Stomach smooth muscle (tissue), 2 donors: Measurements from ENCODE around the gene ZBTB22.
A peak's percentile ranks its signal among the peaks of the same experiment; 100 is the strongest.

ENCODE experiments used
- H3K27ac ChIP-seq: one replicate; pipeline ENCODE4 v1.7.0; 2013; ENCODE audit warnings: mild to moderate bottlenecking, low read length, inconsistent platforms
- H3K27me3 ChIP-seq, 2 donors: one replicate each; pipeline ENCODE4 v1.7.0; 2013; ENCODE audit warnings: low read length in 2 of 2; ENCODE audit not compliant: insufficient read depth in 2 of 2, control insufficient read depth in 1 of 2
- H3K36me3 ChIP-seq, 2 donors: one replicate each; pipeline ENCODE4 v1.7.0; 2013; ENCODE audit warnings: low read length in 2 of 2; ENCODE audit not compliant: control insufficient read depth in 2 of 2, insufficient read depth in 2 of 2
- H3K4me1 ChIP-seq: one replicate; pipeline ENCODE4 v1.7.0; 2013; ENCODE audit warnings: low read length; ENCODE audit not compliant: control insufficient read depth, insufficient read depth
- H3K4me3 ChIP-seq, 2 donors: one replicate each; pipeline ENCODE4 v1.7.0; 2013; ENCODE audit warnings: low read length in 2 of 2
- H3K9ac ChIP-seq, 2 donors: one replicate each; pipeline ENCODE4 v1.7.0; 2013; ENCODE audit warnings: low read length in 2 of 2, mild to moderate bottlenecking in 1 of 2
- H3K9me3 ChIP-seq, 2 donors: one replicate each; pipeline ENCODE4 v1.7.0; 2013; ENCODE audit warnings: low read length in 2 of 2; ENCODE audit not compliant: control insufficient read depth in 2 of 2
- donor health status: healthy.
- donor health status: Pancreatic carcinoma.

Gene ZBTB22

DNA sequence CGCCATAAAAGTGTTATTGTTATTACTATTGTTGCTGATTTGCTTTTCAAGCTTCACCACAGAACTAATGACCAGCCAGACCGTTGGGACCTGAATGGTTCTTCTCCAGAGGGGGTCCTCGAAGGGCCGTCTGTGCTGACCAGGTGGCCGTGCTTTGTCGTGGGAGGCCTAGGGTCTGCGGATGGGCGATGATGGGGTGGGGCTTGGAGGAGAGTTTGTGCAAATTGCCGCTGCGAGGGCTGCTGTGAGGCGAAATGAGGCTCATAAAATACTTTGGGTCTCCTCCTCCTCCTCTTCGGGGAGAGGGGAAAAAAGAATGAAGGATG is 6.0 kb upstream of the ZBTB22 start:
- peak overlapping the region; percentile 82 to 90 for H3K4me3 ChIP-seq

DNA sequence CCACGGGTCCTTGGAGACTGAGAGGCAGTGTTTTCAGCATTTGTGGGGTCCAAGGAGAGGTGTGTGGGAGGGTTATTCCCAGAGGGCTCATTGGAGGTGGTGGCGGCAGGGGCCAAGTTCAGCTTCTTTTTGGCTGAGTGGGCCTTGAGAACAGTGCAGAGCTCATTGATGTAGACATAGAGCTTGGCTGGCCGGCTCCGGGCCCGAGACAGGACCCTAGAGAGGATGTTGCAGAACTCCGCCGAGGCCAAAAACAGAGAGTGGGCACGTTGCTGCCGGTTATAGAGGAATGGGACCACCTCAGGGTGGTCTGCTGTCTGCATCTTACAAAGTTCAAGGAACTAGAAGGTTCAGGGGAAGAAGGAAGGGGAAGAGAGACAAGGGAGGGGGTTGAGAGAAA is 3.7 kb upstream of the ZBTB22 start:
- H3K36me3 ChIP-seq: peaks cover 21 to 25% of the 10 kb centered on the region in 2 donors
- H3K4me3 ChIP-seq: peak overlapping the region in 1 of 2 donors; percentile 90
- H3K4me1 ChIP-seq: peaks cover 52% of the 10 kb centered on the region
- no peak overlapping the region for H3K27ac ChIP-seq
- H3K9me3 ChIP-seq: no peaks in the 10 kb centered on the region
- H3K27me3 ChIP-seq: no peaks in the 10 kb centered on the region
- H3K9ac ChIP-seq: no peak overlapping the region

More for the DNA sequence above, 6.0 kb upstream of the ZBTB22 start:
- Histone ChIP-seq H3K27ac (peak overlapping the region; percentile 82), H3K27me3 (no peaks in the 10 kb centered on the region), H3K4me1 (peaks cover 38% of the 10 kb centered on the region), H3K9ac (peak overlapping the region; percentile 85 to 92), H3K9me3 (no peaks in the 10 kb centered on the region), H3K36me3 (peaks cover 21 to 24% of the 10 kb centered on the region in 2 donors)

DNA sequence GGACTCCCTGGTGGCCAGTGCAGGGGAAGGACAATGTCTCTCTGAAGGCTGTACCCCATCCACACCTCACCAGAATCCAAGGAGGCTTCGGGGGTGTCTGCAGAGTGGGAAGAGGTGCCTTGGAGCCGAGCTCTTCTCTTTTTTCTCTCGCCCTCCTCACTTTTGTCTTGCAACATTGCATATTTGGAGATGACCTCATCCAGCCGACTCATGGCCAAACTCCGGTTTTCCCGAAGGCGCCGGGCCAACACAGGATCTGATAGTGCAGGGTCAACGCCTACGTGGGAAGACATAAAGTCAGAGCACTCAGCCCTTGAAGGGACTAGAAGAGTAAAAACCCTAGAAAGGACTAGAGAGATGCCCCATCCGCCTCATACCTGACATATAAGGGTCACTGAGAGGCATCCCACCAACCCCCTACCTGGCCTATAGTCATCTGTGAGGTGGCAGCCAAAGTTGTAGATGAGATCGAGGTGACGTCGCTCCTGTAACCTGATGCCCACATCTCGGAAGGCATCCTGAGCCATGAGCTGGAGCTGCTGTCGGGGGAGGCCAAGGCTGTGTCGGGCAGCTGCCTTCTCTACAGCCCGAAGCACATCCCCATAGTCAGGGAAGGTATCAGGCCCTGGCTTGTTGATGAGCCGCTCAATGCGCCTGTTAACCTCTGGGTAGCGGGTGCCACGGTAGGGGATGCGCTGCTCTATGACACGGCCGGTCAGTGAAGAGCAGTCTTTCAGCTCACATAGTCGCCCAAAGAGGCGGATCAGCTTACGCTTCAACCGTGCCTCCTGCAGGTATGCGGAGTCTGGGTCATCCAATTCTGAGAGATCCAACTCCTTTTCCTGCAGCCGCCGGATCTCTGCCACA is 3.0 kb upstream of the ZBTB22 start:
- H3K4me3 ChIP-seq: no peak overlapping the region
- peak overlapping the region in 1 of 2 donors; percentile 58 for H3K9ac ChIP-seq
- no peaks in the 10 kb centered on the region for H3K9me3 ChIP-seq
- peaks cover 21 to 25% of the 10 kb centered on the region in 2 donors for H3K36me3 ChIP-seq
- no peaks in the 10 kb centered on the region for H3K27me3 ChIP-seq
- H3K27ac ChIP-seq: peak overlapping the region; percentile 41
- H3K4me1 ChIP-seq: peaks cover 53% of the 10 kb centered on the region

DNA sequence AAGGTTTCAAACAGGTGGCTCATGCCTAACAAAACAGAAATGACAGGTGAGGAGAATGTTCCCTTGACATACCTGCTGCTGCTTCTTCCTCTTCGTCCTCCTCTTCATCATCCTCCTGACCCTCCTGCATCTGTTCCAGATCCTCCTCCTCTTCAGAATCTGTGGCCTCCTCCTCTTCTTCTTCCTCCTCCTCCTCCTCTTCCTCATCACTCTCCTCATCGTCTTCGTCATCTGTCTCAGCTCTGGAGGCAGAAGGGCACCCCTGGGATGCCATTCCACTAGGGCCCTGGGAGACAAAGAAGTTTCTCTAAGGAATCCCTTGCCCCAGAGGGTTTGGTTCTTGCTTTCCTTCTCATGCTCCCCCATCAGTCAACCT is 2.4 kb upstream of the ZBTB22 start:
- no peak overlapping the region for H3K9ac ChIP-seq
- H3K36me3 ChIP-seq: peaks cover 21 to 25% of the 10 kb centered on the region in 2 donors
- peaks cover 59% of the 10 kb centered on the region for H3K4me1 ChIP-seq
- no peaks in the 10 kb centered on the region for H3K27me3 ChIP-seq
- H3K9me3 ChIP-seq: no peaks in the 10 kb centered on the region
- H3K27ac ChIP-seq: peak overlapping the region; percentile 41
- no peak overlapping the region for H3K4me3 ChIP-seq

DNA sequence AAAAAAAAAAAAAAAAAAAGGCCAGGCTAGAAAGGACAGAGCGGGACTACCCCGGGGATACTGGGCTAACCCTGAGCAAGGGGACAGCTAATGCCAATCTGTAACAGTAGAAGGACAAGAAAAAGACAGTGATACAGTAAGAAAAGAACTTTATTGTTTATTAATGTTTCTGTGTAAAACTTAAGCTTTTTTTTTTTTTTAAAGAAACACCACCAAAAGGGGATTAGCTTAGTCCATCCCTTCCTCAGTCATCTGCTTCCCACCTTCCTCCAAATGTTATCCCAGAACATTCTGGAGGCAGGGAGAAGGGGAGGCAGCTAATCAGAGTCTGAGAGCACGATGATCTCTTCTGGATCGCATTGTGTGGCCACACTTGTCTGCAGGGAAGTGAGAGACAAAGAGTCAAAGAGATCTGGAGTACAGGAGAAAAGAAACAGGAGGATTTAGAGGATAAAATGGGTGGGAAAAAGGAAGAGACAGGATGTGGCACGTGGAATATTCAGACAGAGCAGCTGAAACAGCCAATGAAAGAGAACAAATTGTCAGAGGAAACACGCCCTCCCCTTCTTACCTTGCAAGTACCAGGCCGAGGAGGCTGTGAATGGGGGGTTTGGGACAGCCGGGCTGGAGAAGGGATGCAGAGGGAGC is 1.0 kb upstream of the ZBTB22 start:
- Histone ChIP-seq H3K36me3 (peaks cover 21 to 25% of the 10 kb centered on the region in 2 donors), H3K4me3 (peak overlapping the region; percentile 83)

DNA sequence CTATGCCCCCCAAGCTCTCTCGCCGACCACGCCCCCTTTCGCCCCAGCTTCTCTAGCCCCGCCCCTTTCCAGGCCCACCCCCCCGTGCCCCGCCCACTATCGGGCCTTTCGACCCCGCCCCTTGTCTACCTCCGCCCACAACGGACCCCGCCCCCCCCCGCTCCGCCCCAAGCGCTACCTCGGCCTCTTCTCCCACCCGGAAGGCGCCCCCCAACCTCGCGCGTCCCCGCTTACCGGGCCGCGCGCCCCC is 200 bp downstream of the ZBTB22 start:
- Histone ChIP-seq H3K4me1 (peaks cover 64% of the 10 kb centered on the region), H3K4me3 (peak overlapping the region; percentile 54 to 60), H3K27ac (peak overlapping the region; percentile 81), H3K36me3 (peaks cover 21 to 25% of the 10 kb centered on the region in 2 donors), H3K27me3 (no peaks in the 10 kb centered on the region), H3K9me3 (no peaks in the 10 kb centered on the region), H3K9ac (no peak overlapping the region)

More for the DNA sequence above, 1.0 kb upstream of the ZBTB22 start:
- Histone ChIP-seq H3K27ac (peak overlapping the region; percentile 81), H3K27me3 (no peaks in the 10 kb centered on the region), H3K9ac (peak overlapping the region in 1 of 2 donors; percentile 73), H3K4me1 (peaks cover 60% of the 10 kb centered on the region), H3K9me3 (no peaks in the 10 kb centered on the region)

DNA sequence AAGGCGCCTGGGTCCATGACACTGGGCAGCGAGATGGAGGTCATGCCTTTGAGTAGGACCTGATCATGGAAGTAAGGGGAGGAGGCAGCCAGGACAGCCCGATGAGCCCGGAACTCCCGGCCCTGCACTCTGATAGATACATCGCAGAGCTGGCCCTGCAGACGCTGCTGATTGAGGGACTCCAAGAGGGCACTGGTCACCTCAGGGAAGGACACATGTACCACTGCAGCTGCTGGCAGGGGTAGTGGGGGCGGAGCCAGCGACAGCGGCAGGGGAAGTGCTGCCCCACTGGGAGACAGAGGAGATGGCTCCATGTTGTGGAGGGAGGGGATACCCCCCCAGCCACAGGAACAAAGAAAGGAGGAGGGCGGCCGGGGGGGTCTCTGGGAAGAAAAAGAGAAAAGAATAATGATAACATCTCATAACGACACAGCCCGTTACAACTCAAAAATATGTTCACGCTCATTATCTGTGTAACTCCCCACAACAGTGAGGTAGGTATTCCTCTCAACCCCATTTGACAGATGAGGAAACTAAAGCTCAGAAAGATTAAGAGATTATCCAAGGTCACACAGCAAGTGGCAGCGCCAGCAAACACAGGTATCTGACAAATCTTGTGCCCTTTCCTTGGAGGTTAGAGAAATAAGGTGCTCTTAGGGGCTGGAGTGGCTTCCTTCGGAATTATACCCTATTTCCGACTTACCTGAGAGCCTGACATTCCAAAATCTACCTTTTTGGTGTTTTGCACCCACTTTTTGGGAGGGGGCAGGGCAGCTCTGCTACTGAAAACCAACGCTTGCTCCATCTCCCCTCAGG is 733 bp downstream of the ZBTB22 start:
- Histone ChIP-seq H3K27ac (peak overlapping the region; percentile 49), H3K4me3 (peak overlapping the region; percentile 54 to 60), H3K36me3 (peaks cover 21 to 25% of the 10 kb centered on the region in 2 donors), H3K4me1 (peaks cover 64% of the 10 kb centered on the region), H3K9me3 (no peaks in the 10 kb centered on the region), H3K9ac (peak overlapping the region in 1 of 2 donors; percentile 21), H3K27me3 (no peaks in the 10 kb centered on the region)

DNA sequence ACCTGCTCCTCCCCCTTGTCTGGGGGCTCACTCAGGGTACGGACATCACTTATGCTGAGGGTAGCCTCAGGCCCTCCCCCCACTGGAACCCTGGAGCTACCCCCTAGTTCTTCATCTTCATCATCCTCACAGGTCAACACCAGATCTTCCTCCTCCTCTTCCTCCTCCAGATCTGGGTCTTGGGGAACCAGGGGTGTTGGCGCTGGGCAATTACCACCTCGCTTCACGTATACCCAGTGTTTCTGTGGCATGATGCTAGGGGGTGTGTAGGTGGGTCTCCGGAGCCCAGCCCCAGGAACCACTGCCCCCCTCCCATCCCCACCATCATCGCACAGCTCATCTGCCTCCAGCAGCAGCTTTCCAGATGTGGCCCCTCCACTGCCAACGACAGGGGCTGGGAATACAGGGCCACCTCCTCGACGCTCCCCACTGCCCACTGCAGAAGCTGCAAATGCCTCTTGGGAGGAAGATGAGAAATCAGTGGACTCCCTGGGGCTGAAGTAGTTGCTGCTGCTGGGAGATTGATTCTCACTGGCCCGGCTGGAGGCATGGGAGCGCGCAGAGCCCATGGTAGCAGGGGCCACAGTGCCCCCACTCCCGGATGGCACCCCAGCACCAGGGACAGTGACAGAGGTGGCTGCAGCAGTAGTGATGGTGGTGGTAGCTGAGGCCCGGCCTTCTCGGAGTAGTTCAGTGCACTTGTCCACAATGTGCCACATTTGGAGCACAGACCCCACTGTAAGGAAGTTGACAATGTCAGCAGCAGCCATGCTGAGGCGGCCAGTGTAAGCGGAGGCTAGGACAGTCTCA is 1.5 kb downstream of the ZBTB22 start:
- Histone ChIP-seq H3K4me3 (no peak overlapping the region), H3K27ac (peak overlapping the region; percentile 89)

DNA sequence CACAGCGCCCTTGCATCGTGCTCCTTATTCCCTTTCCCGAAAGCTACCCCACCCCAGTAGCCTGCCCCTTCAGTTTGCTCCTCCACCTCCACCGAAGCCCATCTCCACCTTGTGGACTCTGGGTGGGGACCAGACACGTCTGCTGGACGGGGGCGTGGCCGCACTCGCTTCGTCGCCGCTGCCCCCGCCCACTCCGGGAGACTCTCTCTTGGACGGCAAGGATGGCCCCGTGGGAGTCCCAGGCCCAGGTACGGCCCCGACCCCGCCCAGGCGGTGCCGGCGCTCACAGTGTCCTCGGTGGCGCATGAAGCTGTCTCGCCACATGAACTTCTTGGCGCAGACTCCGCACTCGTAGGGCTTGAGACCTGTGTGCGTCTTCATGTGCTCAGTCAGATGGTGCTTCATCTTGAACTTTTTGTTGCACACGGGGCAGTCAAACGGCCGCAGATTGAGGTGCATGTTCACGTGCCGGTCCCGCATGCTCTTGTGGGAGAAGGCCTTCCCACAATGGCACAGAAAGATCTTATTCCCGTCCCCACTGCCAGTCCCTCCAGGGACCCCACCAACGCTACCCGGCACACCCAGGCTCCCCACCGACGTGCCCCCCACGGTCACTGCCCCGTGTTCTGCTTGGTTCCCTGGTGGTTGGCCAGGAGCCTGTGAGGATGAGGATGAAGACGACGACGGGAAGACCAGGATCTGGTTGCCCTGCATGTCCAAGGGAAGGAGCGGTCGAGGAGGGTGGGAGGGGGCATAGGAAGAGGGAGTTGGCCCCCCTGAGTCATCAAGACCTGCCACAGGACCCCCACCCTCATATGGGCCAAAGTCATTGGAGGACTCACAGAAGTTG is 2.4 kb downstream of the ZBTB22 start:
- Histone ChIP-seq H3K4me3 (peak overlapping the region; percentile 91 to 99), H3K4me1 (peaks cover 47% of the 10 kb centered on the region), H3K27ac (peak overlapping the region; percentile 89), H3K36me3 (peaks cover 13 to 17% of the 10 kb centered on the region in 2 donors), H3K9me3 (no peaks in the 10 kb centered on the region), H3K9ac (peak overlapping the region in 1 of 2 donors; percentile 91), H3K27me3 (no peaks in the 10 kb centered on the region)

More for the DNA sequence above, 1.5 kb downstream of the ZBTB22 start:
- H3K27me3 ChIP-seq: no peaks in the 10 kb centered on the region
- H3K9me3 ChIP-seq: no peaks in the 10 kb centered on the region
- no peak overlapping the region for H3K9ac ChIP-seq
- H3K4me1 ChIP-seq: peaks cover 55% of the 10 kb centered on the region
- peaks cover 20 to 25% of the 10 kb centered on the region in 2 donors for H3K36me3 ChIP-seq
